ENCODE data around the gene TIAM1.

Gene TIAM1

GRCh38 chr21:31162827-31163226, 181.2 kb downstream of the TIAM1 start:
- DNase-seq, result no peak

GRCh38 chr21:31162079-31162699, 181.9 kb downstream of the TIAM1 start:
- no peak for DNase-seq

- peak; percentile 22 for DNase-seq
Observed at GRCh38 chr21:31161157-31161556, 182.9 kb downstream of the TIAM1 start.

- no peak for DNase-seq
Observed at GRCh38 chr21:31159808-31160207, 184.3 kb downstream of the TIAM1 start.

GRCh38 chr21:31158789-31159581, 185.1 kb downstream of the TIAM1 start:
- DNase-seq, result peak; percentile 46

GRCh38 chr21:31157756-31158155, 186.3 kb downstream of the TIAM1 start:
- DNase-seq, result no peak

GRCh38 chr21:31156662-31157061, 187.4 kb downstream of the TIAM1 start:
- no peak for DNase-seq

GRCh38 chr21:31156169-31156568, 187.9 kb downstream of the TIAM1 start:
- DNase-seq, result no peak

GRCh38 chr21:31151156-31152045, 192.7 kb downstream of the TIAM1 start:
- no peak for DNase-seq

GRCh38 chr21:31145274-31145673, 198.8 kb downstream of the TIAM1 start:
- no peak for DNase-seq

- no peak for DNase-seq
Observed at GRCh38 chr21:31143036-31143435, 201.0 kb downstream of the TIAM1 start.

- no peak for DNase-seq
Observed at GRCh38 chr21:31142600-31142999, 201.5 kb downstream of the TIAM1 start.

- DNase-seq, result no peak
Observed at GRCh38 chr21:31141389-31142000, 202.6 kb downstream of the TIAM1 start.

GRCh38 chr21:31140676-31141075, 203.4 kb downstream of the TIAM1 start:
- no peak for DNase-seq

- no peak for DNase-seq
Observed at GRCh38 chr21:31140025-31140424, 204.0 kb downstream of the TIAM1 start.

GRCh38 chr21:31137960-31138359, 206.1 kb downstream of the TIAM1 start:
- no peak for DNase-seq

GRCh38 chr21:31136891-31137290, 207.2 kb downstream of the TIAM1 start:
- DNase-seq, result no peak

GRCh38 chr21:31135531-31136184, 208.4 kb downstream of the TIAM1 start:
- DNase-seq, result no peak

- DNase-seq, result no peak
Observed at GRCh38 chr21:31133243-31133830, 210.7 kb downstream of the TIAM1 start.

- DNase-seq, result peak; percentile 91
Observed at GRCh38 chr21:31132574-31133242, 211.4 kb downstream of the TIAM1 start.

GRCh38 chr21:31130821-31131220, 213.2 kb downstream of the TIAM1 start:
- DNase-seq, result no peak

GRCh38 chr21:31128234-31128633, 215.8 kb downstream of the TIAM1 start:
- no peak for DNase-seq

All from CD4-positive, alpha-beta T cell treated with Interleukin-4 for 4 hours (primary cell).